Measurements from ENCODE around the gene PHF14.
"Not testable (repeated sequence)": the region's sequence is repeated elsewhere in the genome, so short reads cannot be mapped to it uniquely, and the experiment has no call there.

DNA sequence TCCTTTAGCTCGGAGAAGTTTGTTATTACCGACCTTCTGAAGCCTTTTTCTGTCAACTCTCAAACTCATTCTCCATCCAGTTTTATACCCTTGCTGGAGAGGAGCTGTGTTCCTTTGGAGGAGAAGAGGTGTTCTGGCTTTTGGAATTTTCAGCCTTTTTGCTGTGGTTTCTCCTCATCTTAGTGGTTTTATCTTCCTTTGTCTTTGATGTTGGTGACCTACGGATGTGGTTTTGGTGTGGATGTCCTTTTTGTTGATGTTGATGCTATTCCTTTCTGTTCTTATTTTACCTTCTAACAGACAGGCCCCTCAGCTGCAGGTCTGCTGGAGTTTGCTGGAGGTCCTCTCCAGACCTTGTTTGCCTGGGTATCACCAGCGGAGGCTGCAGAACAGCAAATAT is 8.7 kb upstream of the PHF14 start:
- TF ChIP-seq POLR2A, CTCF (IDR thresholded peaks at IDR 0.05): not testable (repeated sequence)
